ENCODE data around the gene PANX2.
A peak's percentile ranks its signal among the peaks of the same experiment; 100 is the strongest.
"Not testable (repeated sequence)": the region's sequence is repeated elsewhere in the genome, so short reads cannot be mapped to it uniquely, and the experiment has no call there.

The PANX2 gene

DNA sequence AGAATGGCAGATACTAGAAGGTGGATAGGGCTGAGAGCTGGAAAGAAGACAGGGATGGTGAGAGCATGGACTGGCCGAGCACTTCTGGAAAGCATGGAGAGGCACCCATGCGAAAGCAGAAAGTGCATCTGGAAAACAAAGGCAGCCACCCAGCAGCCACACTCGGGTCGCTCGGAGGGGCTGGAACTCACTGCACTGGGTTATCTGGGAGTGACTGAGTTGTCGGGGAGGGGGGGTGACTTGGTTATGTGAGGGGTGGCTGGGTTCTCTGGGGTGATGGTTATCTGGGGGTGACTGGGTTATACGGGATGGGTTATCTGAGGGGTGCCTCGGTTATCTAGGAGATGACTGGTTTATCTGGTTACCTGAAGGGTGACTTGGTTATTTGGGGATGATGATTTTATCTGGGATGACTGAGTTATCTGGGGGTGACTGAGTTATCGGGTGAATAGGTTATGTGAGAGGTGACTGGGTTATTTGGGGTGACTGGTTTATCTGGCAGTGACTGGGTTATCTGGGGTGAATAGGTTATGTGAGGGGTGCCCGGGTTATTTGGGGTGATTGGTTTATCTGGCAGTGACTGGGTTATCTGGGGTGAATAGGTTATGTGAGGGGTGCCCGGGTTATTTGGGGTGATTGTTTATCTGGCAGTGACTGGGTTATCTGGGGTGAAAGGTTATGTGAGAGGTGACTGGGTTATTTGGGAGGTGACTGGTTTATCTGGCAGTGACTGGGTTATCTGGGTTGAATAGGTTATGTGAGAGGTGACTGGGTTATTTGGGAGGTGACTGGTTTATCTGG, 2.6 kb upstream of the PANX2 start:
- CTCF ChIA-PET, result interaction anchor here (0.9 kb wide), 1 partner anchor 19 kb away, joined by 3 read pairs; no protein-coding TSS in a partner anchor
- POLR2A ChIA-PET, result no interaction called here
- TF ChIP-seq, protein P1, sequence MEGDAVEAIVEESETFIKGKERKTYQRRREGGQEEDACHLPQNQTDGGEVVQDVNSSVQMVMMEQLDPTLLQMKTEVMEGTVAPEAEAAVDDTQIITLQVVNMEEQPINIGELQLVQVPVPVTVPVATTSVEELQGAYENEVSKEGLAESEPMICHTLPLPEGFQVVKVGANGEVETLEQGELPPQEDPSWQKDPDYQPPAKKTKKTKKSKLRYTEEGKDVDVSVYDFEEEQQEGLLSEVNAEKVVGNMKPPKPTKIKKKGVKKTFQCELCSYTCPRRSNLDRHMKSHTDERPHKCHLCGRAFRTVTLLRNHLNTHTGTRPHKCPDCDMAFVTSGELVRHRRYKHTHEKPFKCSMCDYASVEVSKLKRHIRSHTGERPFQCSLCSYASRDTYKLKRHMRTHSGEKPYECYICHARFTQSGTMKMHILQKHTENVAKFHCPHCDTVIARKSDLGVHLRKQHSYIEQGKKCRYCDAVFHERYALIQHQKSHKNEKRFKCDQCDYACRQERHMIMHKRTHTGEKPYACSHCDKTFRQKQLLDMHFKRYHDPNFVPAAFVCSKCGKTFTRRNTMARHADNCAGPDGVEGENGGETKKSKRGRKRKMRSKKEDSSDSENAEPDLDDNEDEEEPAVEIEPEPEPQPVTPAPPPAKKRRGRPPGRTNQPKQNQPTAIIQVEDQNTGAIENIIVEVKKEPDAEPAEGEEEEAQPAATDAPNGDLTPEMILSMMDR (IDR thresholded peaks at IDR 0.05; ENCODE audit: control extremely low read depth, extremely low read depth, low read depth, missing control alignments), result no peak
- DNase-seq (ENCODE audit: extremely low spot score), result no peak

DNA sequence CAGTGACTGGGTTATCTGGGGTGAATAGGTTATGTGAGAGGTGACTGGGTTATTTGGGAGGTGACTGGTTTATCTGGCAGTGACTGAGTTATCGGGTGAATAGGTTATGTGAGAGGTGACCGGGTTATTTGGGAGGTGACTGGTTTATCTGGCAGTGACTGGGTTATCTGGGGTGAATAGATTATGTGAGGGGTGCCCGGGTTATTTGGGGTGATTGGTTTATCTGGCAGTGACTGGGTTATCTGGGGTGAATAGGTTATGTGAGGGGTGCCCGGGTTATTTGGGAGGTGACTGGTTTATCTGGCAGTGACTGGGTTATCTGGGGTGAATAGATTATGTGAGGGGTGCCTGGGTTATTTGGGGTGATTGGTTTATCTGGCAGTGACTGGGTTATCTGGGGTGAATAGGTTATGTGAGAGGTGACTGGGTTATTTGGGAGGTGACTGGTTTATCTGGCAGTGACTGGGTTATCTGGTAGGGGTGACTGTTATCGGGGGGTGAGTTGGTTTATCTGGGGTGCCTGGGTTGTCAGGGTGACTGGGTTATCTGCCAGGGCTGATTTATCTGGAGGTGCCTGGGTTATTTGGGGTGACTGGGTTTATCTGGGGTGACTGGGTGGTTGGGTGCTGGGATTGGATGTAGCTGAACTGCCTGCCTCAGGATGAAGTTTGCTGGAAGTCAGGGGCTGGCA, 1.9 kb upstream of the PANX2 start:
- CTCF ChIA-PET, result not testable (repeated sequence)

DNA sequence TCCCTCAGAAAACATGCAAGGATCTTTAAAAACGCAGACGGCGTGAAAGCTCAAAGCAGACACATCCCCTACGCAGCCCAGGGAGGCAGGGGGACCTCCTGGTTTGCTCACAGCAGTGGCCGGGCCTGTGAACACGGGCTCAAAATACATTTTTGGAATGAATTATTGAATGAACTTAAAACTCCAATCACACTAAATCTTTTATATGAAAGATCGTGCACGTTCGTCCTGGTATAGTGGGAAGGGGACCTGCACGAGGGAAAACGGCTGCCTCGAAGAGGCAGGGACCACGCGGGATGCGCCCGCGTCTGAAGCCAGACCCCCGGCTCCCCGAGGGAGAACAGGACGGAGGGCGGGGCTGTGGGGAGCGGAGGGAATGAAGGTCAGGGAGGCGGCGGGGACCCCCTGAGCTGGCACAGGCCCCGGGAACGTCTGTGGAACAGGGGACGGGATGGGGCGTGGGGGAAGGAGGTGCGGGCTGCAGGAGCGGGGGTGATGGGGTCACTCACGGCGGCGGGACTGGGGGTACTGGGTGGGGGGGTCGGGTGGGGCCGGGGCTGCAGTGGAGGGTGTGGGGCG, 1.3 kb upstream of the PANX2 start:
- no peak for DNase-seq (ENCODE audit: extremely low spot score)
- CTCF ChIA-PET, result no interaction called here
- POLR2A ChIA-PET, result interaction anchor here (0.6 kb wide), 1 partner anchor 46 kb away, joined by 3 read pairs; no protein-coding TSS in a partner anchor

More for the DNA sequence above, 1.9 kb upstream of the PANX2 start:
- POLR2A ChIA-PET, result interaction anchor here (0.6 kb wide), 1 partner anchor 47 kb away, joined by 3 read pairs; no protein-coding TSS in a partner anchor
- not testable (repeated sequence) for DNase-seq (ENCODE audit: extremely low spot score)

DNA sequence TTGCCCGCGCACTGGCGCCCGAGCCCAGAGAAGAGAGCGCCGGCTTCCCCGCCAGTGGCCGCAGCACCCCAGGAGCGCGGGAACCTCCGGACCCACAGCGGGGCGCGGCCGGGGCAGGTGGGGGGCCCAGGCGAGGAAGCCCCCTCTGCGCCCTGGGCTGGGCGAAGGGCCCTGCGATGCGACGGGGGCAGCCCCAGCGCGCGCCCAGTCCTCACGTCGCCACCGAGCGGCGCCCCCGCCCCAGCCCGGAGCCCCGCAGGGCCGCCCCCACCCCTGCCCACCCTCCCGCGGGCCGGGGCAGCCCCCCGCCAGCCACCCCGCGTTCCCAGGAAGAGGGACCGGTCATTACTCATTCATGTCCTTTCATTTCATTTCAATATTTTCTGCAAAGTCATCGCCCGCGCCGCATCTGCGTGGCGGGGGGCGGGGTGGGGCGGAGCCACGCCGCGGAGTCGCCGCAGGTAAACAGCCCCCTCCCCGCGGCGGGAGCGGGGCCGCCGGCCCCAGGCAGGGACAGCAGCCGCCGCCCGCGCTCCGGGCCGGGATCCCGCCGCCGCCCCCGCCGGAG, 673 bp upstream of the PANX2 start:
- peak; percentile 64 for DNase-seq (ENCODE audit: extremely low spot score)
- TF ChIP-seq, protein P1 (IDR thresholded peaks at IDR 0.05; ENCODE audit: control extremely low read depth, extremely low read depth, low read depth, missing control alignments), result peak; percentile 9
- POLR2A ChIA-PET, result no interaction called here
- CTCF ChIA-PET, result no interaction called here

More for the DNA sequence above, 1.3 kb upstream of the PANX2 start:
- TF ChIP-seq, protein P1 (IDR thresholded peaks at IDR 0.05; ENCODE audit: control extremely low read depth, extremely low read depth, low read depth, missing control alignments), result no peak

DNA sequence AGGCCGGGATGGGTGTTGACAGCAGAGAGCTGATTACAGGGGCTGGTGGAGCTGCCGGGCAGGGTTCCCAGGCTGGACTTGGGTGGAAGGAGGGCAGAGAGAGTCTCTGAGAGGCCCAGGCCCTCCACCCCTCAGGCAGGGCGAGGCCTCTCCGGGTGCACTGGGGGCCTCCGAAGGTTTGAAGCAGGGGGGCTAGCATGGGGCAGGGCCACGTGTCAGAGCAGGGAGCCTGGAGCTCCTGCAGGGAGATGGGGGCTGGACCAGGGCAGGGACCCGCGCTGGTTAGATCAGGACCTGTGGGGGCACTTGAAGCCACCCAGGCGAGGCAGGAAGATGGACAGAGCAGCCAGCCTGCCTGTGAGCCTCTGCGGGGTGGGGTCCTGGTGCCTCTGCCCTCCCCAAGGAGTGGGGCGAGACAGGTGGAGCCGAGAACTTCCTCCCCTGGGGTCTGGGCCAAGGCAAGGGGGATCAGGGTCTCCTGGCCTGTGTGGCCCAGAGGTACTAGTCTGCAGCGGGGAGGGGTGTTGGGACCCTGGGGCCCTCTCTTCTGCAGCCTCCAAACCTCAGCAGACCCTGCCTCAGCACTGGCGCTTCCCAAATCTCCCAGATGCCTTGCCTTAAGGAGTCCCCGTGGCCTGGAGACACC, 911 bp downstream of the PANX2 start:
- TF ChIP-seq, protein P1 (IDR thresholded peaks at IDR 0.05; ENCODE audit: control extremely low read depth, extremely low read depth, low read depth, missing control alignments), result no peak
- DNase-seq (ENCODE audit: extremely low spot score), result no peak
- CTCF ChIA-PET, result interaction anchor here (1.6 kb wide), 1 partner anchor 16 kb away, joined by 4 read pairs; no protein-coding TSS in a partner anchor
- POLR2A ChIA-PET, result interaction anchor here (0.7 kb wide), 1 partner anchor 13 kb away, joined by 4 read pairs; no protein-coding TSS in a partner anchor

DNA sequence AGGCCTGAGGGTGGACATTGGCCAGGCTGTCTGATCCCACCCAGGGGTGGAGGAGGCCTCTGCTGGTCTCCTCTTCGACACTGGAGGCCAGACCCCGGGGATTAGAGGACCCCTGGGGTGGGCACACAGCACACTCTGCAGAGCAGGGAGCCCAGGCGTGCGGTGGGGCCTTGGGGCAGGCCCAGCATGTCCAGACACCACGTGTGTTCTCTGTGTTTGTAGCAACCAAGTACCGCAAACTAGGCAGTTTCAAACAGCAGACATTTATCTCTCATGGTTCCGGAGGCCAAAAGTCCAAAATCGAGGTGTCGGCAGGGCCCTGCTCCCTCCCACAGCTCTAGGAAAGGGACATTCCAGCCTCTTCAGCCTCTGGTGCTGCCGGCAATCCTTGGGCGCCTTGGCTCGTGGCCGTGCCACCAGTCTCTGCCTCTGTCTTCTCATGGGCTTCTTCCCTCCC, 1.5 kb downstream of the PANX2 start:
- POLR2A ChIA-PET, result interaction anchor here (0.7 kb wide), 1 partner anchor 12 kb away, joined by 4 read pairs; no protein-coding TSS in a partner anchor
- no peak for DNase-seq (ENCODE audit: extremely low spot score)
- TF ChIP-seq, protein P1 (IDR thresholded peaks at IDR 0.05; ENCODE audit: control extremely low read depth, extremely low read depth, low read depth, missing control alignments), result no peak
- CTCF ChIA-PET, result interaction anchor here (1.6 kb wide), 1 partner anchor 15 kb away, joined by 4 read pairs; no protein-coding TSS in a partner anchor
